ENCODE measurements around the gene RAET1G.
"Not testable (repeated sequence)": the region's sequence is repeated elsewhere in the genome, so short reads cannot be mapped to it uniquely, and the experiment has no call there.

The RAET1G gene

GRCh38 chr6:149909701-149910470 is 13.0 kb downstream of the RAET1G start:
- DNase-seq, result no peak

GRCh38 chr6:149908480-149908879 is 14.4 kb downstream of the RAET1G start:
- not testable (repeated sequence) for DNase-seq

DNA sequence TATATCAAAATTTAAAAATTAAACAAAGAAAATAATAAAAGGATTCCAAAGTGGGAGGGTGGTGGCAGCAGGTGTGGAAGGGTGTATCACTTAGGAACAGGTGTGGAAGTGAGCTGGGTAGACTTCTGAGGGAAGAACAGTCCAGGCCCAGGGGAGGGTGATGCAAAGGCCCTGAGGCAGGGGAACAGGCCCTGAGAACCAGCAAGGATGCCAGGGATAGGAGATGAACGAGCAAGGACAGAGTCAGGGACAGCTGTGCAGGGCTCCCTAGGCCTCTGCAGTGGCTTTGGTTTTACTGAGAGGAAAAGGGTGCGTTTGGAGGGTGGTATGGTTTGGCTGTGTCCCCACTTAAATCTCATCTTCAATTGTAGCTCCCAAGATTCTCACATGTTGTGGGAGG is 15.6 kb downstream of the RAET1G start:
- no peak for DNase-seq

- DNase-seq, result no peak
Measured at GRCh38 chr6:149906405-149906804, 16.5 kb downstream of the RAET1G start.

DNA sequence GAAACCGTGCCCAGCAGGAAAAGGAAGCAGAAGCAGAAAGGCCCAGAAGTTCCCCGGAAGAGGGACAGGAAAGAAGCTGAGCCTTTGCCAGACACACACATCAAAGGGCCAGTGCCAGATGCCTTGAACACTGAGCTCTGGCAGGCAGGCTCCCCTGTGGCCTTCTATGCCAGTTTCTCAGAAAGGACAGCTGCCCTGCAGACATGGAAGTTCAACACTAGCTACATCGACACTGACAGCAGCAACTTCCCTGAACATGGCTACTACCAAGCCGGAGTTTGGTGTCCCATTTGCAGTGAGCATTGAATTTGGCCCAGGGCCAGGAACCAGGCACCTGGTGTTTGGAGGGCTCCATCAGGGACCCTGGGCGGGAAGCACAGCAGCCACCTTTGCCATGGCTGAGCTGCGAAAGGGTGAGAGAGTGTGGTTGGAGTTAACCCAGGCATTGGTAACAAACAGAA is 17.0 kb downstream of the RAET1G start:
- DNase-seq, result no peak

DNA sequence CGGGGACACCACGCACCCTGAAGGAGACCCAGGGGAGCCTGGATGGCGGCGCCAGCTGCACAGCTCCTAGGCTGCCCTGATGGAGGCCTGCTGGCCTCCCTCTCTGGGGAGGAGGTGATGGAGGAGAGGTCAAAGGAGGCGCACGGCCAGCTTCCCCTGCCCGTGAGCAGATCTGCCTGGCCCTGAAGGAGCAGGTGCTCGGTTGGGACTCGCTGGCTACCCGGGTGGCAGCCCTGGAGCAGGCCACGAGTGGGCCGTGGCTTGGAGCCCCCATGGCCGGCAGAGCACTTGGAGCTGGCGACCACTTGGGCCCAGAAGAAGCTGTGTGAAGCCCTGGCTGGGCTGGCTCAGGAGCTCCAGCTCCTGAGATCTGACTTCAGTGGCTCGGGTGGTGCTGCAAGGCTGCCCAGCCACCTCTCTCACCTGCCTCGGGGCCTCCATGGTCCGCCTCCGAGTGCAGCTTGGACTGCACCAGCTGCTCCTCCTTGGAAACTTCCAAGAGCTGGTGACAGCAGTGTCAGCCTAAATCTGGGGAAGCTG is 17.5 kb downstream of the RAET1G start:
- DNase-seq, result no peak

- DNase-seq, result no peak
Measured at GRCh38 chr6:149904661-149905370, 18.1 kb downstream of the RAET1G start.

DNA sequence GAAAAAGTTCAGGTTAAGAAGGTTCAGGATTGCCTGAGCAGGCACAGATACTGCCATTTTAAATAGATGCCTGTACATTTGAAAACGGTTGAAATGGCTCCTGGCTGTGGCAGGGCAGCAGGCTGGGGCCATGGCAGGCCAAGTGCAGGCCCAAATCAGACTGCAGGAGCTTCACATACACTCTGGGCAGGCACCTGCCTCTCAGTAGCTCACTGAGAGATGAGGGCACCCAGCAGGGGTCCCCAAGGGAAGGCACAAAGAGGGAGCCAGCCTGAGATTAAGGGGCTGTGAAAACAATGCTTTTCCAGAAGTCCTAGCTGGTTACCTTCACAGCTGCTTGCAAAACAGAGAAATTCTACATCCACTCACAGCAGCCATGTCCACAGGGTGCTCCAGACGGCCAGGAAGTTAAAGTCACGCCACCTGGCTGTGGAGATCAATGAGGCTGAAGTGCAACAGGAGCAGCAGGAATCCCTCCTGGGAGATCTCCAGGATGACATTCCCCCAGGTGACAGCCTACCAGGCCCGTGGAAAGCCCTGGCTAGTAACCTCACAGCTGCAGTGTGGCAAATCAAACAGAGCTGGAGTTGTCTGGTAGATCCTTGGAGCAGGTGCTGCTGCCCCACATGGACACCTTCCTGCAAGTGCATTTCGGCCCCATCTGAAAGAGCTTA is 18.8 kb downstream of the RAET1G start:
- DNase-seq, result no peak

DNA sequence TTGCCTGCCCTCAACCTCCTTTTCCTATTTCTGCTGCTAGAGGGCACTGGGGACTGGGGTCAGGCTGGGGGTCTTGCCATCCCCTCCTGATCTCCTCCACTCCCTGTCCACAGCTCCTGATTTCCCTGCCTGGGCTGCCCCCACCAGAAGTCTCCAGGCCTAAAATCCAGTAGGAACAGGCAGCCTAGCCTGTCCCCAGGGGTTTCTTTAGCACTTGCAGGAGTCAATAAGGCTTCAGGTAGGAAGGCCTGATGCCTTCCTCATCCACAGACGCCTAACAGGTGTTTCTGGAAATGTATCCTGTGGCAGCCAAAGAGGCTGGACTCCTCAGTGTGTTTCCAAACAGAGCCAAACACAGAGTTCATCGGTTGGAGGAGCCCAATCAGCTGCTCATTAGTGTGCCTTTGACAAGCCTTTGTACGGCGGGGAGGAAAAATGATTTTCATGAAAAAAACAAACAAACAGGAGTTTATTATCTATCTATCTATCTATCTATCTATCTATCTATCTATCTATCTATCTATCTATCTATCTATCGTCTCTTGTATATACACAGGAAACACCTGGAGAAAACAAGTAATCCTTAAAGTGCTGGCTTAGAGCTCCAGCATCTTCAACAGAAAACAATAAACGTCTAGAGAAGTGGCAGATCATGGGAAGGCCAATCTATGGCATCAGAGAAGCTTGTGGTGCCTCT is 21.3 kb downstream of the RAET1G start:
- DNase-seq, result no peak

- no peak for DNase-seq
Measured at GRCh38 chr6:149900620-149901443, 22.1 kb downstream of the RAET1G start.

- no peak for DNase-seq
Measured at GRCh38 chr6:149899926-149900619, 22.8 kb downstream of the RAET1G start.

DNA sequence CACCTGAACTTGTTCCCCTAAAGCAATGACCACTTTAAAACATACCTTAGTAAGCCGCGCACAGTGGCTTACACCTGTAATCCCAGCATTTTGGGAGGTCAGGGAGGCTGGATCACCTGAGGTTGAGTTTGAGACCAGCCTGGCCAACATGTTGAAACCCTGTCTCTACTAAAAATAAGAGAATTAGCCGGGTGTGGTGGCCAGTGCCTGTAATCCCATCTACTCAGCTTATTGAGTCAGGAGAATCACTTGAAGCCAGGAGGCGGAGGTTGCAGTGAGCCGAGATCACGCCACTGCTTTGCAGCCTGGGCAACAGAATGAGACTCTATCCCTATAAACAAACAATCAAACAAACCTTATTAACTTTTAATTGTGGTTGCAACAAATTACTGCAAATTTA is 23.4 kb downstream of the RAET1G start:
- no peak for DNase-seq

DNA sequence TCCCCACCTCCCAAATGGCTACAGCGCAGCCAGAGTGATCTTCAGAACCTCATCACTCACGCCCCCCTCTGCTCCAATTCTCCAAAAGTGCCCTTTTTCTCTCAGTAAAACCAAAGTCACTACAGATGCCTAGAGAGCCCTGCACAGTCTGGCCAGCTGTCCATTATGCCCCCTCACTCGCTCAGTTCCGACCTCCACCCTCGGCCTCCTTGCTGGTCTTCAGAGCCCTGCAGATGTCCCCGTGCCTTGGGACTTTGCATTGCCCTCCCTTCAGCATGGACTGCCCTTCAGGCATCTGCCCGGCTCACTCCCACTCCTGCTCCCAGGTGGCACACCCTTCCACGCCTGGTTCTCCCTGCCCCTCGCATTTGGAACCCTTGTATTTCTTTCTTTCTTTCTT is 24.0 kb downstream of the RAET1G start:
- DNase-seq, result no peak

- no peak for DNase-seq
Measured at GRCh38 chr6:149897855-149898744, 24.8 kb downstream of the RAET1G start, which contains the start of gene RAET1E. Gene RAET1E, minus strand, starts transcription at chr6:149898113. Its CDS starts 7,212 bp downstream, at chr6:149890901.

DNA sequence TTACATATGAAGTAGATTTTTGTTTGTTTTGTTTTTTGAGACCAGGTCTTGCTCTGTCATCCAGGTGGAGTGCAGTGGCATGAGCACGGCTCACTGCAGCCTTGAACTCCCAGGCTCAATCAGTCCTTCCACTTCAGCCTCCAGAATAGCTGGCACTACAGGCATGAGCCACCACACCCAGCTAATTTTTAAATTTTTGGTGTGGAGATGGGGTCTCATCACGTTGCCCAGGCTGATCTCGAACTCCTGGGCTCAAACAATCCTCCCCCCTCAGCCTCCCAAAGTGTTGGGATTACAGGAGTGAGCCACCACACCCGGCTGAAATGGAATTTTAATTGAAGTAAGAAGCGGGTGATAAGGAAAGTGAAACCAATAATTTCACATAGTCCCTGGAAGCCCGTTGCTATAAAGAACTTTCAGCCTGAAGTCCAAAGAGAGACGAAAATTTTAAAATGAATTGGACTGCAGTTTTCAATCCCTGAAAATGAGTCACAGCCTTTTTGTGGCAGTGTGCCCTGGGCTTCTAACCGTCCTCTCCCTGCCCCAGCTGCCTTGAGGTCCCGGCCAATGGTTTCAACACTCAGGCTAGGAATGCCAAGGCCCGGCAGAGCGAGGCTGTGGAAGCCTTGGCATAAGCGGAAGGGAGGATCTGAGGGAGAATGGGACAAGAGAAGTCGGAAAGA is 25.8 kb downstream of the RAET1G start:
- peak; percentile 36 for DNase-seq

DNA sequence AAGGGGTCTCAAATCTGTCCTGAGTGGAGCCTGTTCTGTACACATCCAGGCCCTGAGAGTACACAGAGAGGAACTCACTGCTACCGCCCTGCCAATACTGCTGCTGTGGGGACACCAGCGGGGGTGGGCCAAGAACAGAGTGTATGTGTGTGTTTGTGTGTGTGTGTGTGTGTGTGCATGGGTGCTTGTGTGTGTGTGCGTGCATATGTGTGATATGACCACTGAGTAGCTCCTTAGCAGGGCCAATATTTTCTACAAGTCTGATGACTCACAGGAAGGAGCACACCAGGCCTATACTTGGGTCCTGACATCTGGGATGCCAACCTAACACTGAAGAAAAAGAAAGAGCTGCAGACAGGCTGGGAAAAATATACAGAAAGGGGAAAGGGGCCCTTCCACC is 26.4 kb downstream of the RAET1G start:
- DNase-seq, result peak; percentile 77

GRCh38 chr6:149895833-149896271 is 27.1 kb downstream of the RAET1G start:
- peak; percentile 84 for DNase-seq

GRCh38 chr6:149895048-149895590 is 27.8 kb downstream of the RAET1G start:
- peak; percentile 72 for DNase-seq

- not testable (repeated sequence) for DNase-seq
Measured at GRCh38 chr6:149891864-149892263, 31.1 kb downstream of the RAET1G start.
